ENCODE measurements around the gene PCDHGA6.
"Not testable (repeated sequence)": the region's sequence is repeated elsewhere in the genome, so short reads cannot be mapped to it uniquely, and the experiment has no call there.

The PCDHGA6 gene

GRCh38 chr5:141373673-141374317 lies at the start of gene PCDHGA6:
TSS of gene PCDHGA6 (plus strand) at chr5:141373891. CDS start at chr5:141374084, 193 bp downstream.
- DNase-seq, result peak in 1 of 2 donors; percentile 21

- DNase-seq, result peak; percentile 69 to 77
Measured at GRCh38 chr5:141326088-141326854, 47.4 kb upstream of the PCDHGA6 start.

GRCh38 chr5:141328231-141328630 lies 45.5 kb upstream of the PCDHGA6 start:
- DNase-seq, result no peak

GRCh38 chr5:141330299-141331080 lies 43.2 kb upstream of the PCDHGA6 start, which contains the start of gene PCDHGA1:
TSS of gene PCDHGA1 (plus strand) at chr5:141330514.
- DNase-seq, result peak in 1 of 2 donors; percentile 35

GRCh38 chr5:141332571-141332970 lies 41.1 kb upstream of the PCDHGA6 start:
- not testable (repeated sequence) for DNase-seq

- no peak for DNase-seq
Measured at GRCh38 chr5:141338538-141339306, 35.0 kb upstream of the PCDHGA6 start, which contains the start of gene PCDHGA2. TSS of gene PCDHGA2 (plus strand) at chr5:141338760.

GRCh38 chr5:141340781-141341354 lies 32.8 kb upstream of the PCDHGA6 start:
- not testable (repeated sequence) for DNase-seq

GRCh38 chr5:141342773-141343172 lies 30.9 kb upstream of the PCDHGA6 start:
- DNase-seq, result no peak

- peak in 1 of 2 donors; percentile 20 for DNase-seq
Measured at GRCh38 chr5:141343242-141343952, 30.3 kb upstream of the PCDHGA6 start, which contains the start of gene PCDHGA3. TSS of gene PCDHGA3 (plus strand) at chr5:141343829. CDS start at chr5:141344034, 205 bp downstream.

- no peak for DNase-seq
Measured at GRCh38 chr5:141343953-141344463, 29.7 kb upstream of the PCDHGA6 start.

GRCh38 chr5:141345327-141345726 lies 28.4 kb upstream of the PCDHGA6 start:
- DNase-seq, result no peak

GRCh38 chr5:141346017-141346416 lies 27.7 kb upstream of the PCDHGA6 start:
- DNase-seq, result not testable (repeated sequence)

- DNase-seq, result peak; percentile 22 to 49
Measured at GRCh38 chr5:141349917-141350619, 23.6 kb upstream of the PCDHGA6 start, which contains the start of gene PCDHGB1. TSS of gene PCDHGB1 (plus strand) at chr5:141350099. CDS start at chr5:141350261, 162 bp downstream.

- DNase-seq, result no peak
Measured at GRCh38 chr5:141351591-141351990, 22.1 kb upstream of the PCDHGA6 start.

GRCh38 chr5:141354900-141355469 lies 18.7 kb upstream of the PCDHGA6 start, which contains the start of gene PCDHGA4:
TSS of gene PCDHGA4 (plus strand) at chr5:141355021. CDS start at chr5:141355108, 87 bp downstream.
- peak in 1 of 2 donors; percentile 19 for DNase-seq

- DNase-seq, result no peak
Measured at GRCh38 chr5:141355641-141356040, 18.1 kb upstream of the PCDHGA6 start.

GRCh38 chr5:141356133-141356532 lies 17.6 kb upstream of the PCDHGA6 start:
- no peak for DNase-seq

GRCh38 chr5:141356950-141357349 lies 16.7 kb upstream of the PCDHGA6 start:
- no peak for DNase-seq

GRCh38 chr5:141359790-141360426 lies 13.8 kb upstream of the PCDHGA6 start, which contains the start of gene PCDHGB2:
TSS of gene PCDHGB2 (plus strand) at chr5:141359994. CDS start at chr5:141360136, 142 bp downstream.
- DNase-seq, result peak in 1 of 2 donors; percentile 51
